ENCODE results near the gene HDAC9.

GRCh38 chr7:18936265-18936664 lies 440.7 kb downstream of the HDAC9 start:
- TF ChIP-seq POLR2A (IDR thresholded peaks at IDR 0.05; ENCODE audit: low read length) = no peak
- TF ChIP-seq GATA1 (IDR thresholded peaks at IDR 0.05; ENCODE audit: low read depth, low read length) = no peak

Data from erythroblast (primary cell).